Esophagus squamous epithelium (tissue), 4 donors: ENCODE measurements around the gene AAMDC.
"Not testable (repeated sequence)": the region's sequence is repeated elsewhere in the genome, so short reads cannot be mapped to it uniquely, and the experiment has no call there.

Experiments
- POLR2A ChIP-seq, 4 donors: fragments of 450-650 bp; IDR thresholded peaks; one replicate each; pipeline ENCODE4 v1.6.1; 2017; ENCODE audit warnings: antibody characterized with exemption in 4 of 4, mild to moderate bottlenecking in 4 of 4, moderate library complexity in 3 of 4
- TF ChIP-seq, protein P1 (sequence below), 6 experiments: fragments of 450-650 bp in 4 of 6; fragments of 200-600 bp in 2 of 6; sonication (generic) in 2 of 6; IDR thresholded peaks; one replicate each; pipeline ENCODE4 v1.5.1; 2016 to 2019; ENCODE audit warnings: antibody characterized with exemption in 6 of 6, mild to moderate bottlenecking in 4 of 6, moderate library complexity in 4 of 6

DNA sequence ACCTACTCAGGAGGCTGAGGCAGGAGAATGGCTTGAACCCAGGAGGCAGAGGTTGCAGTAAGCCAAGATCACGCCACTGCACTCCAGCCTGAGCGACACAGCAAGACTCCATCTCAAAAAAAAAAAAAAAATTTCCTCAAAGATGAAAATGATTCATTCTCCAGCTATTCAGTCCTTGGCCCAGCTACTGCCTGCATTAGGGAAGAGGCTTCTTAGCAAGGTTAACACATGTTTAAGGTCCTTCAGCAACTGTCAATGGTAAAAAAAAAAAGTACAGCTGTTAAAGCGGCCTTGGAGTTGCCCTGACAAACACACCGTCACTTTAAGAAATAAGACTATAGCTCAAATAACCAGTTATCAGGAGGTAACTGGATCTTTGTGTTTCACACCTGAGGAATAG lies 57.3 kb downstream of the AAMDC start:
- TF ChIP-seq, protein P1, sequence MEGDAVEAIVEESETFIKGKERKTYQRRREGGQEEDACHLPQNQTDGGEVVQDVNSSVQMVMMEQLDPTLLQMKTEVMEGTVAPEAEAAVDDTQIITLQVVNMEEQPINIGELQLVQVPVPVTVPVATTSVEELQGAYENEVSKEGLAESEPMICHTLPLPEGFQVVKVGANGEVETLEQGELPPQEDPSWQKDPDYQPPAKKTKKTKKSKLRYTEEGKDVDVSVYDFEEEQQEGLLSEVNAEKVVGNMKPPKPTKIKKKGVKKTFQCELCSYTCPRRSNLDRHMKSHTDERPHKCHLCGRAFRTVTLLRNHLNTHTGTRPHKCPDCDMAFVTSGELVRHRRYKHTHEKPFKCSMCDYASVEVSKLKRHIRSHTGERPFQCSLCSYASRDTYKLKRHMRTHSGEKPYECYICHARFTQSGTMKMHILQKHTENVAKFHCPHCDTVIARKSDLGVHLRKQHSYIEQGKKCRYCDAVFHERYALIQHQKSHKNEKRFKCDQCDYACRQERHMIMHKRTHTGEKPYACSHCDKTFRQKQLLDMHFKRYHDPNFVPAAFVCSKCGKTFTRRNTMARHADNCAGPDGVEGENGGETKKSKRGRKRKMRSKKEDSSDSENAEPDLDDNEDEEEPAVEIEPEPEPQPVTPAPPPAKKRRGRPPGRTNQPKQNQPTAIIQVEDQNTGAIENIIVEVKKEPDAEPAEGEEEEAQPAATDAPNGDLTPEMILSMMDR (IDR thresholded peaks at IDR 0.05), result not testable (repeated sequence)
- not testable (repeated sequence) for TF ChIP-seq POLR2A (IDR thresholded peaks at IDR 0.05)
